Endothelial cell of umbilical vein (primary cell): ENCODE results near the gene CDH15. TPM values are rescaled to one million over a fixed set of nuclear protein-coding genes. Genes with fewer than 3 reads are reported as not detected.

ENCODE experiments used
- BruUV-seq: library from RNA; stranded (reverse); fragments of 400-500 nt; replicated peaks from 2 replicates; lab custom pipeline; 2021; lab: Mats Ljungman, UMichigan
- CTCF ChIA-PET: fragments of 300-600, 350-600 bp; sonication (Branson Sonifier 250); formaldehyde crosslinking; loops from one replicate; lab custom pipeline; 2021; ENCODE audit warnings: antibody characterized with exemption, inconsistent platforms; lab: Charles Lee
- POLR2A ChIA-PET: fragments of 300-600, 350-600 bp; sonication (Branson Sonifier 250); formaldehyde crosslinking; loops from one replicate; lab custom pipeline; 2021; ENCODE audit warnings: antibody characterized with exemption, inconsistent platforms; lab: Charles Lee
- DNase-seq: peaks from one replicate; pipeline ENCODE4 v3.0.0-alpha.2; 2011; ENCODE audit warnings: low read depth, low spot score
- FAIRE-seq: peaks from 2 replicates; lab custom pipeline; 2011; peaks lifted over from hg19 to GRCh38; lab: Jason Lieb, UNC
- H2AFZ ChIP-seq: 2 replicates; pipeline ENCODE4 v1.6.0; 2012; ENCODE audit warnings: low read depth, low read length, control low read depth, inconsistent platforms
- H3K27ac ChIP-seq: 2 replicates; pipeline ENCODE4 v1.5.1; 2011; ENCODE audit warnings: low read depth, mild to moderate bottlenecking, control low read depth, low read length, moderate library complexity; ENCODE audit not compliant: insufficient read depth
- H3K27me3 ChIP-seq, 2 experiments: 2 replicates each; pipeline versions ENCODE4 v1.6.0 to v1.6.1; 2011; ENCODE audit warnings: low read length in 2 of 2, mixed read lengths in 1 of 2; ENCODE audit not compliant: control insufficient read depth in 2 of 2, insufficient read depth in 2 of 2
- H3K36me3 ChIP-seq, 2 experiments: 2 replicates in 1 of 2; 3 replicates in 1 of 2; pipeline ENCODE4 v1.5.1; 2011; ENCODE audit warnings: low read length in 2 of 2, mild to moderate bottlenecking in 1 of 2, moderate library complexity in 1 of 2; ENCODE audit not compliant: control insufficient read depth in 2 of 2, insufficient read depth in 2 of 2; ENCODE audit errors: extremely low read depth in 1 of 2
- H3K4me1 ChIP-seq: 3 replicates; pipeline ENCODE4 v1.5.1; 2011; ENCODE audit warnings: mild to moderate bottlenecking, low read length; ENCODE audit not compliant: control insufficient read depth, insufficient read depth; ENCODE audit errors: extremely low read depth
- H3K4me2 ChIP-seq: 2 replicates; pipeline ENCODE4 v1.6.1; 2011; ENCODE audit warnings: low read length, control low read depth, mixed read lengths; ENCODE audit not compliant: insufficient read depth
- H3K4me3 ChIP-seq, 3 experiments: fragments of 200-600 bp in 1 of 3; sonication (generic), shearing (Covaris generic) in 1 of 3; replicated peaks in 1 of 3; 2 replicates each; pipeline ENCODE4 v1.5.1; 2011 to 2016; ENCODE audit warnings: control low read depth in 3 of 3, low read length in 3 of 3, mild to moderate bottlenecking in 2 of 3, inconsistent platforms in 1 of 3, low read depth in 1 of 3, moderate library complexity in 1 of 3; ENCODE audit not compliant: insufficient read depth in 1 of 3
- H3K79me2 ChIP-seq: 2 replicates; pipeline ENCODE4 v1.6.0; 2012; ENCODE audit warnings: low read length, inconsistent platforms; ENCODE audit not compliant: control insufficient read depth, insufficient read depth
- H3K9ac ChIP-seq: replicated peaks from 2 replicates; pipeline ENCODE3; 2011; ENCODE audit warnings: low read length, control low read depth; ENCODE audit not compliant: insufficient read depth; ENCODE audit errors: extremely low read depth
- H3K9me1 ChIP-seq: replicated peaks from 3 replicates; pipeline ENCODE4 v1.6.0; 2011; ENCODE audit warnings: mild to moderate bottlenecking, low read length; ENCODE audit not compliant: control insufficient read depth, insufficient read depth; ENCODE audit errors: extremely low read depth
- H3K9me3 ChIP-seq: replicated peaks from 2 replicates; pipeline ENCODE4 v1.5.1; 2012; ENCODE audit warnings: low read length, inconsistent platforms; ENCODE audit not compliant: control insufficient read depth, insufficient read depth
- H4K20me1 ChIP-seq: replicated peaks from 2 replicates; pipeline ENCODE3; 2011; ENCODE audit warnings: mild to moderate bottlenecking, low read length; ENCODE audit not compliant: control insufficient read depth, insufficient read depth; ENCODE audit errors: extremely low read depth
- EZH2 ChIP-seq: IDR thresholded peaks from 2 replicates; pipeline ENCODE4 v1.6.1; 2012; ENCODE audit warnings: borderline replicate concordance, low read depth, mild to moderate bottlenecking, moderate library complexity, low read length, inconsistent platforms; ENCODE audit not compliant: severe bottlenecking
- FOS ChIP-seq: IDR thresholded peaks from 2 replicates; pipeline ENCODE4 v1.6.1; 2011; ENCODE audit warnings: mild to moderate bottlenecking, low read length, moderate library complexity, borderline replicate concordance; ENCODE audit not compliant: insufficient read depth
- GATA2 ChIP-seq: IDR thresholded peaks from 2 replicates; pipeline ENCODE4 v1.7.0; 2011; ENCODE audit warnings: low read depth, mild to moderate bottlenecking, moderate library complexity, mixed read lengths, low read length; ENCODE audit not compliant: insufficient read length, insufficient read depth
- JUN ChIP-seq: IDR thresholded peaks from 2 replicates; pipeline ENCODE4 v1.6.1; 2011; ENCODE audit warnings: borderline replicate concordance, low read depth; ENCODE audit not compliant: insufficient read length, insufficient read depth
- MYC ChIP-seq: IDR thresholded peaks from one replicate; pipeline ENCODE4 v1.6.1; 2011; ENCODE audit warnings: mild to moderate bottlenecking, low read depth, low read length
- POLR2A ChIP-seq: IDR thresholded peaks from 2 replicates; pipeline ENCODE4 v1.6.1; 2012; ENCODE audit warnings: low read depth, mild to moderate bottlenecking, control low read depth, low read length
- POLR2AphosphoS5 ChIP-seq: IDR thresholded peaks from 2 replicates; pipeline ENCODE4 v1.6.1; 2012; ENCODE audit warnings: low read depth, mild to moderate bottlenecking, control low read depth, low read length, moderate library complexity; ENCODE audit not compliant: insufficient read depth
- dilution Hi-C: fragments of 300-500 bp; cut with MboI; formaldehyde crosslinking; loops from one replicate; pipeline ENCODE4 v1.15.0; 2019; ENCODE audit warnings: low sequenced_read_pairs; ENCODE audit not compliant: extremely low pct_ligation_motif_present
- intact Hi-C: fragments of 100-400 bp; cut with micrococcal nuclease; formaldehyde crosslinking; loops from one replicate; pipeline ENCODE4 v1.10.0; 2022
- polyA plus RNA-seq, 4 experiments: library from polyadenylated mRNA; depleted of rRNA in 3 of 4; stranded (reverse) in 3 of 4; unstranded in 1 of 4; fragments of >200 nt; gene quantifications; 2 replicates each; pipeline versions ENCODE4 v1.2.1 to v1.2.3, GENCODE V29; 2011 to 2012; ENCODE audit warnings: missing spikeins in 1 of 4
- total RNA-seq: library from RNA; stranded (reverse); gene quantifications from 2 replicates; pipeline ENCODE4 v1.2.3, GENCODE V29; 2021
- TF ChIP-seq, protein P1 (sequence below), 2 donors: IDR thresholded peaks; 1 replicate in 1 of 2; 2 replicates in 1 of 2; pipeline ENCODE4 v1.5.1; 2011; ENCODE audit warnings: low read length in 2 of 2, mild to moderate bottlenecking in 2 of 2, moderate library complexity in 2 of 2, control low read depth in 1 of 2, inconsistent platforms in 1 of 2, low read depth in 1 of 2; ENCODE audit not compliant: insufficient read depth in 1 of 2; ENCODE audit errors: extremely low read depth in 1 of 2
- TF ChIP-seq, protein P2 (sequence below): IDR thresholded peaks from 2 replicates; pipeline ENCODE4 v1.6.1; 2011; ENCODE audit not compliant: insufficient read depth, insufficient read length

The CDH15 gene
- total and polyA plus RNA-seq, 2 donors (not counting 3 experiments of a cell fraction or from before 2014, with no cell fraction given), result 0.44 TPM; not detected in 1

DNA sequence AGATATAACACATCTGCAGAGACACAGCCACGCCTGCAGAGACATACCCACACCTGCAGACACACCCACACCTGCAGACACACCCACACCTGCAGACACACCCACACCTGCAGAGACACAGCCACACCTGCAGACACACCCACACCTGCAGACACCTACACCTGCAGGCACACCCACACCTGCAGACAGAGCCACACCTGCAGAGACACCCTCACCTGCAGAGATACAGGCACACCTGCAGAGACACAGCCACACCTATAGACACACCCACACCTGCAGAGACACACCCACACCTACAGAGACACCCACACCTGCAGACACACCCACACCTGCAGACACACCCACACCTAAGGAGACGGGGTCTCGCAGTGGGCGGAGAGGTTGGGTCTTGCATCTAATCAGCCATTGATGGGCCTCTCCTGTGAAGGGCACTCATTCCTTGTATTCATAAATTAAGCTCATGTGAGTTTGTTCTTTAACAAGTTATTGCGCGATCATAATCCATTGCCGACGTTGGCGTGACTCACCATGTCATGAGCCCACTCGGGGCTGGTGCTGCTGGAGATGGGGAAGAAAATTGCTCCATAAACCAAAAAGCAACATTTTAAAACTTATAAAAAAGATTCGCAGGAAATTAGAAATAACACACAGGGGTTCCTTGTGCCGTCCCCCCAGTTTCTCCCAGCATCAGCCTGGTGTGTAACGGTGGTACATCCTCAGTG is 28.9 kb upstream of the CDH15 start:
- Histone ChIP-seq H3K27me3 (no peaks in the 10 kb centered on the region), H3K4me3 (no peak overlapping the region), H3K4me2 (no peak overlapping the region), H3K36me3 (peaks cover 0 to 9% of the 10 kb centered on the region in 2 experiments), H4K20me1 (no peaks in the 10 kb centered on the region), H2AFZ (no peak overlapping the region), H3K9me3 (no peaks in the 10 kb centered on the region), H3K9ac (no peak overlapping the region), H3K79me2 (no peaks in the 10 kb centered on the region), H3K27ac (no peak overlapping the region), H3K9me1 (no peaks in the 10 kb centered on the region), H3K4me1 (no peaks in the 10 kb centered on the region)
- no TSS peak for BruUV-seq
- DNase-seq, result no peak
- no peak for FAIRE-seq
- dilution Hi-C loops (loop anchor here (25.0 kb wide), 1 partner anchor 180 kb away; no protein-coding TSS in a partner anchor), intact Hi-C loops (no loop called here)
- TF ChIP-seq JUN (no peak), MYC (no peak), POLR2AphosphoS5 (no peak)
- ChIA-PET CTCF (no interaction called here), POLR2A (no interaction called here)

DNA sequence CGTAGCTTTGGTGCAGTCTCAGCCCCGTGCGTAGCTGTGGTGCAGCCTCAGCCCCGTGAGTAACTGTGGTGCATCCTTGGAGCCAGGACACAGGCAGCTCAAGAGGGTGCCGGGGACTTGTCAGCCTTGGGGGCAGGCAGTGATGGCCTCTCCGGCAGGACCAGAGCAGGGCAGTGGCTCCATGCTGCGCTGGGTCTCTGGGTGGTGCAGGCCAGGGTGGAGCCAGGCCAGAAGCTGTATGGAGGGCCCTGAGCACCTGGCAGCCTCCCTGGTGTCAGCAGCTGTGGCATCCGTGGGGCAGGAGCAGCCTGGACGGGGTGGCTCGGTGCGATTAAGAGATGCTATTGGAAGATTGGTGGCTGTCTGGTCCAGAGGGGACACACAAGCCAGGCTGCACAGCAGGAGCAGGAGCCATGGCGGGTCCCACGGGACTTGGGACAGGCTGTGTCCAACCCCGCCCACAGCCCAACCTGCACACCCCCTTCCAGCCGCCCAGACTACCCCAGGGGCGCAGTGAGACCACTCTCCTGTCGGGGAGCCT is 28.3 kb upstream of the CDH15 start:
- H3K9me1 ChIP-seq, result no peaks in the 10 kb centered on the region
- DNase-seq (no peak), FAIRE-seq (no peak)
- ChIA-PET CTCF (no interaction called here), POLR2A (no interaction called here)
- dilution Hi-C loops (loop anchor here (25.0 kb wide), 1 partner anchor 181 kb away; no protein-coding TSS in a partner anchor), intact Hi-C loops (no loop called here)
- H3K4me2 ChIP-seq, result no peak overlapping the region
- no peaks in the 10 kb centered on the region for H3K9me3 ChIP-seq
- no peaks in the 10 kb centered on the region for H3K27me3 ChIP-seq
- no peaks in the 10 kb centered on the region for H3K4me1 ChIP-seq
- H3K36me3 ChIP-seq, result peaks cover 0 to 9% of the 10 kb centered on the region in 2 experiments
- H3K9ac ChIP-seq, result no peak overlapping the region
- BruUV-seq, result no TSS peak
- no peak overlapping the region for H3K27ac ChIP-seq
- no peaks in the 10 kb centered on the region for H4K20me1 ChIP-seq
- H3K4me3 ChIP-seq, result no peak overlapping the region
- TF ChIP-seq MYC (no peak), FOS (no peak), POLR2AphosphoS5 (no peak), EZH2 (no peak), GATA2 (no peak), POLR2A (no peak), JUN (no peak)
- TF ChIP-seq, protein P1, sequence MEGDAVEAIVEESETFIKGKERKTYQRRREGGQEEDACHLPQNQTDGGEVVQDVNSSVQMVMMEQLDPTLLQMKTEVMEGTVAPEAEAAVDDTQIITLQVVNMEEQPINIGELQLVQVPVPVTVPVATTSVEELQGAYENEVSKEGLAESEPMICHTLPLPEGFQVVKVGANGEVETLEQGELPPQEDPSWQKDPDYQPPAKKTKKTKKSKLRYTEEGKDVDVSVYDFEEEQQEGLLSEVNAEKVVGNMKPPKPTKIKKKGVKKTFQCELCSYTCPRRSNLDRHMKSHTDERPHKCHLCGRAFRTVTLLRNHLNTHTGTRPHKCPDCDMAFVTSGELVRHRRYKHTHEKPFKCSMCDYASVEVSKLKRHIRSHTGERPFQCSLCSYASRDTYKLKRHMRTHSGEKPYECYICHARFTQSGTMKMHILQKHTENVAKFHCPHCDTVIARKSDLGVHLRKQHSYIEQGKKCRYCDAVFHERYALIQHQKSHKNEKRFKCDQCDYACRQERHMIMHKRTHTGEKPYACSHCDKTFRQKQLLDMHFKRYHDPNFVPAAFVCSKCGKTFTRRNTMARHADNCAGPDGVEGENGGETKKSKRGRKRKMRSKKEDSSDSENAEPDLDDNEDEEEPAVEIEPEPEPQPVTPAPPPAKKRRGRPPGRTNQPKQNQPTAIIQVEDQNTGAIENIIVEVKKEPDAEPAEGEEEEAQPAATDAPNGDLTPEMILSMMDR (IDR thresholded peaks at IDR 0.05; ENCODE audit: extremely low read depth in 1 of 2, insufficient read depth in 1 of 2, low read depth in 1 of 2, low read length in 2 of 2), result no peak
- TF ChIP-seq, protein P2, sequence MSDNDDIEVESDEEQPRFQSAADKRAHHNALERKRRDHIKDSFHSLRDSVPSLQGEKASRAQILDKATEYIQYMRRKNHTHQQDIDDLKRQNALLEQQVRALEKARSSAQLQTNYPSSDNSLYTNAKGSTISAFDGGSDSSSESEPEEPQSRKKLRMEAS, result no peak
- H2AFZ ChIP-seq, result no peak overlapping the region
- H3K79me2 ChIP-seq, result no peaks in the 10 kb centered on the region
